Measurements from ENCODE around the gene MYO16.

The MYO16 gene

GRCh38 chr13:108889324-108889984 is 260.0 kb downstream of the MYO16 start:
- H3K36me3 ChIP-seq (ENCODE audit: control insufficient read depth, low read length) = no peaks in the 10 kb centered on the region
- no peak overlapping the region for H3K4me2 ChIP-seq (ENCODE audit: low read length)
- no peaks in the 10 kb centered on the region for H3K79me2 ChIP-seq (ENCODE audit: control insufficient read depth, low read length)
- H4K20me1 ChIP-seq (ENCODE audit: control insufficient read depth, insufficient read depth, low read depth, low read length) = no peaks in the 10 kb centered on the region
- no peak overlapping the region for H3K4me3 ChIP-seq (ENCODE audit: low read length)
- H3K27me3 ChIP-seq (ENCODE audit: control insufficient read depth, low read length) = no peaks in the 10 kb centered on the region
- H3K9me2 ChIP-seq (replicated peaks; ENCODE audit: control insufficient read depth, low read length) = no peaks in the 10 kb centered on the region
- no peak overlapping the region for H3K27ac ChIP-seq (ENCODE audit: low read depth, low read length)
- no peaks in the 10 kb centered on the region for H3F3A ChIP-seq (ENCODE audit: control insufficient read depth, insufficient read depth)
- H3K9me3 ChIP-seq (ENCODE audit: control insufficient read depth, insufficient read depth, low read length) = no peaks in the 10 kb centered on the region
- no peaks in the 10 kb centered on the region for H3K4me1 ChIP-seq (ENCODE audit: control insufficient read depth, low read length)
- no peak for TF ChIP-seq EZH2phosphoT487 (IDR thresholded peaks at IDR 0.05; ENCODE audit: borderline replicate concordance, low read length)
- no peak for TF ChIP-seq CTCF (IDR thresholded peaks at IDR 0.05; ENCODE audit: low read depth, low read length, poor library complexity, severe bottlenecking)

GRCh38 chr13:108895220-108895704 is 265.9 kb downstream of the MYO16 start:
- Histone ChIP-seq H3K4me1 (ENCODE audit: control insufficient read depth, low read length) (no peaks in the 10 kb centered on the region), H3K27ac (ENCODE audit: low read depth, low read length) (no peak overlapping the region), H3K9me3 (ENCODE audit: control insufficient read depth, insufficient read depth, low read length) (no peaks in the 10 kb centered on the region), H3K4me2 (ENCODE audit: low read length) (no peak overlapping the region), H3F3A (ENCODE audit: control insufficient read depth, insufficient read depth) (no peaks in the 10 kb centered on the region), H3K9me2 (replicated peaks; ENCODE audit: control insufficient read depth, low read length) (no peaks in the 10 kb centered on the region), H3K27me3 (ENCODE audit: control insufficient read depth, low read length) (no peaks in the 10 kb centered on the region), H3K36me3 (ENCODE audit: control insufficient read depth, low read length) (no peaks in the 10 kb centered on the region), H3K79me2 (ENCODE audit: control insufficient read depth, low read length) (no peaks in the 10 kb centered on the region), H4K20me1 (ENCODE audit: control insufficient read depth, insufficient read depth, low read depth, low read length) (no peaks in the 10 kb centered on the region), H3K4me3 (ENCODE audit: low read length) (no peak overlapping the region)
- no peak for TF ChIP-seq EZH2phosphoT487 (IDR thresholded peaks at IDR 0.05; ENCODE audit: borderline replicate concordance, low read length)
- peak; percentile 42 for TF ChIP-seq CTCF (IDR thresholded peaks at IDR 0.05; ENCODE audit: low read depth, low read length, poor library complexity, severe bottlenecking)

GRCh38 chr13:108897955-108898354 is 268.5 kb downstream of the MYO16 start:
- H3K4me2 ChIP-seq (ENCODE audit: low read length) = no peak overlapping the region
- no peak for TF ChIP-seq CTCF (IDR thresholded peaks at IDR 0.05; ENCODE audit: low read depth, low read length, poor library complexity, severe bottlenecking)
- no peak for TF ChIP-seq EZH2phosphoT487 (IDR thresholded peaks at IDR 0.05; ENCODE audit: borderline replicate concordance, low read length)

More at GRCh38 chr13:108897955-108898354, 268.5 kb downstream of the MYO16 start:
- Histone ChIP-seq H3K4me1 (ENCODE audit: control insufficient read depth, low read length) (no peaks in the 10 kb centered on the region), H4K20me1 (ENCODE audit: control insufficient read depth, insufficient read depth, low read depth, low read length) (no peaks in the 10 kb centered on the region), H3K9me2 (replicated peaks; ENCODE audit: control insufficient read depth, low read length) (no peaks in the 10 kb centered on the region), H3K27ac (ENCODE audit: low read depth, low read length) (no peak overlapping the region), H3K4me3 (ENCODE audit: low read length) (no peak overlapping the region), H3K36me3 (ENCODE audit: control insufficient read depth, low read length) (no peaks in the 10 kb centered on the region), H3K79me2 (ENCODE audit: control insufficient read depth, low read length) (no peaks in the 10 kb centered on the region), H3K9me3 (ENCODE audit: control insufficient read depth, insufficient read depth, low read length) (no peaks in the 10 kb centered on the region), H3K27me3 (ENCODE audit: control insufficient read depth, low read length) (no peaks in the 10 kb centered on the region), H3F3A (ENCODE audit: control insufficient read depth, insufficient read depth) (no peaks in the 10 kb centered on the region)
